SK-N-SH (cell line): ENCODE measurements around the gene TPCN2. TPM values are rescaled to one million over a fixed set of nuclear protein-coding genes. Genes with fewer than 3 reads are reported as not detected.

ENCODE experiments used
- CTCF ChIA-PET: fragments of 300-600, 350-600 bp; formaldehyde crosslinking; extraction: SDS; loops from one replicate; lab custom pipeline; 2021; lab: Yijun Ruan, JAX
- POLR2A ChIA-PET: fragments of 350-600 bp; sonication (Branson Sonifier 250); formaldehyde crosslinking; extraction: SDS; loops from one replicate; lab custom pipeline; 2020; ENCODE audit warnings: antibody characterized with exemption, inconsistent platforms; lab: Yijun Ruan, JAX
- DNase-seq: peaks from one replicate; pipeline ENCODE4 v3.0.0; 2012
- H2AFZ ChIP-seq: fragments of 200-600 bp; sonication (generic); 2 replicates; pipeline ENCODE4 v1.8.1; 2016; ENCODE audit warnings: antibody characterized with exemption, mild to moderate bottlenecking, low read depth
- H3F3A ChIP-seq: fragments of 200-600 bp; sonication (generic); replicated peaks from 2 replicates; pipeline ENCODE3; 2016; ENCODE audit warnings: antibody characterized with exemption, mild to moderate bottlenecking; ENCODE audit not compliant: insufficient read depth
- H3K27ac ChIP-seq, 2 experiments: fragments of 200-500 bp in 1 of 2; fragments of 200-600 bp in 1 of 2; sonication (Bioruptor generic) in 1 of 2; sonication (generic), shearing (Covaris generic) in 1 of 2; 2 replicates each; pipeline versions ENCODE4 v1.5.1 to v1.6.1; 2014 to 2016; ENCODE audit warnings: low read depth in 2 of 2, inconsistent platforms in 1 of 2, low read length in 1 of 2, mild to moderate bottlenecking in 1 of 2, mixed read lengths in 1 of 2
- H3K27me3 ChIP-seq: fragments of 200-600 bp; sonication (generic), shearing (Covaris generic); 2 replicates; pipeline ENCODE4 v1.6.1; 2016; ENCODE audit warnings: mixed run types; ENCODE audit not compliant: insufficient read depth
- H3K36me3 ChIP-seq, 2 experiments: fragments of 200-500 bp in 1 of 2; fragments of 200-600 bp in 1 of 2; sonication (Bioruptor generic) in 1 of 2; sonication (generic) in 1 of 2; replicated peaks in 1 of 2; 2 replicates each; pipeline versions ENCODE3 to v1.5.1; 2014 to 2016; ENCODE audit warnings: low read length in 1 of 2, mild to moderate bottlenecking in 1 of 2; ENCODE audit not compliant: insufficient read depth in 2 of 2, control insufficient read depth in 1 of 2
- H3K4me1 ChIP-seq, 2 experiments: fragments of 200-500 bp in 1 of 2; fragments of 200-600 bp in 1 of 2; sonication (Bioruptor generic) in 1 of 2; sonication (generic), shearing (Covaris generic) in 1 of 2; 2 replicates each; pipeline versions ENCODE4 v1.5.1 to v1.6.1; 2014 to 2016; ENCODE audit warnings: low read depth in 1 of 2, low read length in 1 of 2, mixed run types in 1 of 2; ENCODE audit not compliant: insufficient read depth in 2 of 2, control insufficient read depth in 1 of 2
- H3K4me2 ChIP-seq: fragments of 200-600 bp; sonication (generic), shearing (Covaris generic); 2 replicates; pipeline ENCODE4 v1.6.1; 2017; ENCODE audit warnings: mixed run types
- H3K4me3 ChIP-seq, 2 experiments: fragments of 200-500 bp in 1 of 2; fragments of 200-600 bp in 1 of 2; sonication (Bioruptor generic) in 1 of 2; sonication (generic), shearing (Covaris generic) in 1 of 2; 2 replicates each; pipeline versions ENCODE4 v1.5.1 to v1.8.1; 2014 to 2016; ENCODE audit warnings: low read depth in 2 of 2, inconsistent platforms in 1 of 2, low read length in 1 of 2, mild to moderate bottlenecking in 1 of 2, mixed read lengths in 1 of 2, moderate library complexity in 1 of 2
- H3K79me2 ChIP-seq: fragments of 200-600 bp; sonication (generic); 2 replicates; pipeline ENCODE4 v1.8.1; 2017; ENCODE audit warnings: mild to moderate bottlenecking; ENCODE audit not compliant: insufficient read depth
- H3K9ac ChIP-seq: fragments of 200-600 bp; sonication (generic); 2 replicates; pipeline ENCODE4 v1.6.1; 2017; ENCODE audit warnings: mixed run types
- H3K9me2 ChIP-seq: fragments of 200-600 bp; sonication (generic); 2 replicates; pipeline ENCODE4 v1.6.1; 2017; ENCODE audit warnings: mixed run types
- H3K9me3 ChIP-seq: fragments of 200-600 bp; sonication (generic); 2 replicates; pipeline ENCODE4 v1.6.1; 2017; ENCODE audit warnings: mixed run types, mild to moderate bottlenecking, moderate library complexity
- H4K20me1 ChIP-seq: fragments of 200-600 bp; sonication (generic); 2 replicates; pipeline ENCODE4 v1.6.1; 2017; ENCODE audit warnings: mild to moderate bottlenecking, mixed run types; ENCODE audit not compliant: insufficient read depth
- CHD2 ChIP-seq: fragments of 150-350 bp; IDR thresholded peaks from 2 replicates; pipeline ENCODE4 v1.6.1; 2018; ENCODE audit warnings: low read length; ENCODE audit not compliant: partially characterized antibody
- FOXM1 ChIP-seq: IDR thresholded peaks from 2 replicates; pipeline ENCODE4 v1.4.0; 2012; ENCODE audit warnings: low read depth, mild to moderate bottlenecking
- GABPA ChIP-seq: IDR thresholded peaks from 2 replicates; pipeline ENCODE4 v1.4.0; 2012; ENCODE audit warnings: low read depth, mild to moderate bottlenecking
- GATA2 ChIP-seq: sonication (generic); formaldehyde crosslinking; IDR thresholded peaks from 2 replicates; pipeline ENCODE4 v1.5.0; 2020; ENCODE audit warnings: mild to moderate bottlenecking, missing genetic modification reagents
- MEF2A ChIP-seq: IDR thresholded peaks from 2 replicates; pipeline ENCODE4 v1.4.0; 2012; ENCODE audit warnings: low read depth, borderline replicate concordance
- MXI1 ChIP-seq: IDR thresholded peaks from 2 replicates; pipeline ENCODE4 v1.6.1; 2012; ENCODE audit warnings: mild to moderate bottlenecking, low read depth, low read length, improper control_type of control experiment
- POLR2AphosphoS5 ChIP-seq: IDR thresholded peaks from 2 replicates; pipeline ENCODE4 v1.6.1; 2012; ENCODE audit warnings: low read depth, low read length
- RCOR1 ChIP-seq: fragments of 150-350 bp; IDR thresholded peaks from 2 replicates; pipeline ENCODE4 v1.6.1; 2017; ENCODE audit warnings: antibody characterized with exemption, low read length
- RFX5 ChIP-seq: IDR thresholded peaks from 2 replicates; pipeline ENCODE4 v1.6.1; 2012; ENCODE audit warnings: mild to moderate bottlenecking, improper control_type of control experiment, low read length
- SMC3 ChIP-seq: IDR thresholded peaks from 2 replicates; pipeline ENCODE4 v1.6.1; 2012; ENCODE audit warnings: low read depth, low read length, improper control_type of control experiment
- WGBS: methylation state at CpG from one replicate; pipeline ENCODE4 v1.1.6; 2017; ENCODE audit warnings: low lambda C conversion rate; 5-methylcytosine and 5-hydroxymethylcytosine counted together
- polyA plus RNA-seq, 3 experiments: library from polyadenylated mRNA; depleted of rRNA; stranded (reverse); fragments of >200 nt; gene quantifications; 2 replicates each; pipeline ENCODE4 v1.2.3, GENCODE V29; 2012
- TF ChIP-seq, protein P1 (sequence below): IDR thresholded peaks from 2 replicates; pipeline ENCODE4; 2012
- TF ChIP-seq, protein P2 (sequence below): fragments of 150-350 bp; IDR thresholded peaks from 2 replicates; pipeline ENCODE4 v1.6.1; 2016; ENCODE audit warnings: mild to moderate bottlenecking, low read depth, low read length
- TF ChIP-seq, protein P3 (sequence below): fragments of 200-600 bp; sonication (generic); IDR thresholded peaks from 2 replicates; pipeline ENCODE4 v1.6.1; 2017; ENCODE audit warnings: antibody characterized with exemption, mild to moderate bottlenecking, moderate library complexity

TPCN2 gene
- polyA plus RNA-seq, 1 of the 3 experiments (the other 2 are of a cell fraction), result 8.7 TPM

DNA sequence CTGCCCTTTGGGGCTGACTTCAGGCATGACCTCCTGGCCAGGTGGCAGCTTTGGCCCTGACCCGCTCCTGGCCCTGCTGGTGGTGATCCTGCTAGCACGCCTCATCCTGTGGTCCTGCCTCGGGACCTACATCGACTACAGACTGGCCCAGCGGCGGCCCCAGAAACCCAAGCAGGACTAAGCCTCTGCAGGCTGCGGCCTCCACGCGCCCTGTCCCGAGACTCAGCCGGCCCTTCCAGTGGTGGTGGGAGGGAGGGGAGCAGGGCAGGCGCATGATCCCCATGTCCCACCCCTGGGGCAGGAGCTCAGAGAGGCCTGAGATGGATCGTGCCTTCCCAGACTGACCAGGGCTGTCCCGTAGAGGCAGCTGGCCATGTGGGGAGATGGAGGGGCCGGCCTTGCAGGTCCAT, 109.1 kb downstream of the TPCN2 start (continued):
- TF ChIP-seq, protein P1, sequence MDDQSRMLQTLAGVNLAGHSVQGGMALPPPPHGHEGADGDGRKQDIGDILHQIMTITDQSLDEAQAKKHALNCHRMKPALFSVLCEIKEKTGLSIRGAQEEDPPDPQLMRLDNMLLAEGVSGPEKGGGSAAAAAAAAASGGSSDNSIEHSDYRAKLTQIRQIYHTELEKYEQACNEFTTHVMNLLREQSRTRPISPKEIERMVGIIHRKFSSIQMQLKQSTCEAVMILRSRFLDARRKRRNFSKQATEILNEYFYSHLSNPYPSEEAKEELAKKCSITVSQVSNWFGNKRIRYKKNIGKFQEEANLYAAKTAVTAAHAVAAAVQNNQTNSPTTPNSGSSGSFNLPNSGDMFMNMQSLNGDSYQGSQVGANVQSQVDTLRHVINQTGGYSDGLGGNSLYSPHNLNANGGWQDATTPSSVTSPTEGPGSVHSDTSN, result no peak
- TF ChIP-seq, all 33 proteins: peak for 0

DNA sequence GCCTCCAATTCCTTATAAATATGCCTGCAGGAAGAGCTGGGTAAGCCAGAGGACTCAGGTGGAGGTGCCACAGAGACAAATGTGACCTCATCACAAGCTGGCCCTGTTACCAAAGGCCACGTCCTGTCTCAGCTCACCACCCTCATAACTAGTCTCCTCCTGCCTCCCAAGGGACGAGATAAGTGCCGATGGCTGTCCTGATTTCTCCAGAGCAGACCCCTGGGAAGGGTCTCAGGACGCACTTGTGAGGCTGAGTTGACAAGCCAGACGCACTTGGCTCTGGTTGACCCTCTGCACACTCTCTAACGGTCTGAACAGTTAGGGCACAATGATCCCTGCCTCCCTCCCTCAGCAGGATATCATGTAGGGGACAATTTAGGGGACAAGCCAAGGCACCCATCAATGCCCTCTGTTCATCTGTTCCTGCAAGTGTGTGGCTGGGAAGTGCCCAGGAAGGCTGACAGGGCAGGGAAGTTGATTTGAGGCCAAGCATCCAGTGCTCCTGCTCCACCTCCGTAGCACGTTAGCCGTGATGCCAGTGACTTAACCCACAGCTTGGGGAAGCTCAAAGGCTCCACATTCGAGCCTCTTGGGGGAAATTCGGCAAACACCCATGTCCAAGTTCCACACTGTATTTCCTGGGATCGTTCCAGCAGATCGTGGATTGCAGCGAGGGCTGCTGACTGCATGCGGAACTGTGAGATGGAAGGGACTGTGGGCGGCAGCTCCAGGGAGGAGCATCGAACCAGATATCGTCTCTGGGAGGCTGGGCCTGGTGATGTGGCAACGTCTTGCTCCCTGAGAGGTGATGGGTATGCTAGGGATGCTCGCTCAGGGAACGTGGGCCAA, 109.8 kb downstream of the TPCN2 start:
- Histone ChIP-seq H2AFZ (no peak overlapping the region), H3K36me3 (peaks cover 0 to 4% of the 10 kb centered on the region in 2 experiments), H3K9me3 (peaks cover 6% of the 10 kb centered on the region; the same call in 1 of the 2 replicates), H3K4me2 (no peak overlapping the region), H3K79me2 (no peaks in the 10 kb centered on the region), H3K9me2 (no peaks in the 10 kb centered on the region), H3F3A (peaks cover 6% of the 10 kb centered on the region), H3K4me3 (no peak overlapping the region), H3K27me3 (no peaks in the 10 kb centered on the region), H3K4me1 (peaks cover 11 to 36% of the 10 kb centered on the region in 2 experiments; a peak in 2 of 4 replicates), H4K20me1 (no peaks in the 10 kb centered on the region), H3K27ac (peak overlapping the region in 1 of 2 experiments; percentile 98; a peak in 2 of 4 replicates), H3K9ac (no peak overlapping the region)
- POLR2A ChIA-PET, result interaction anchor here (1.2 to 2.0 kb wide), 4 partner anchors 53 to 484 kb away, joined by 5 to 8 read pairs (median 6); no protein-coding TSS in a partner anchor
- no peak for DNase-seq
- WGBS, result 88% methylated on average over 17 of the region's 21 CpGs
- CTCF ChIA-PET, result interaction anchor here (0.8 to 4.8 kb wide), 5 partner anchors 27 to 487 kb away, joined by 3 to 29 read pairs (median 13); partner anchors contain the start of gene CCND1
- TF ChIP-seq CHD2 (no peak), POLR2AphosphoS5 (no peak), SMC3 (no peak), MEF2A (no peak)
- TF ChIP-seq, protein P2, sequence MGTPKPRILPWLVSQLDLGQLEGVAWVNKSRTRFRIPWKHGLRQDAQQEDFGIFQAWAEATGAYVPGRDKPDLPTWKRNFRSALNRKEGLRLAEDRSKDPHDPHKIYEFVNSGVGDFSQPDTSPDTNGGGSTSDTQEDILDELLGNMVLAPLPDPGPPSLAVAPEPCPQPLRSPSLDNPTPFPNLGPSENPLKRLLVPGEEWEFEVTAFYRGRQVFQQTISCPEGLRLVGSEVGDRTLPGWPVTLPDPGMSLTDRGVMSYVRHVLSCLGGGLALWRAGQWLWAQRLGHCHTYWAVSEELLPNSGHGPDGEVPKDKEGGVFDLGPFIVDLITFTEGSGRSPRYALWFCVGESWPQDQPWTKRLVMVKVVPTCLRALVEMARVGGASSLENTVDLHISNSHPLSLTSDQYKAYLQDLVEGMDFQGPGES, result no peak

GRCh38 chr11:69159150-69159852, 110.6 kb downstream of the TPCN2 start:
- ChIA-PET POLR2A (no interaction called here), CTCF (interaction anchor here (0.8 to 4.8 kb wide), 3 partner anchors 28 to 483 kb away, joined by 3 to 29 read pairs (median 24); partner anchors contain the start of gene CCND1)
- H3K27me3 ChIP-seq, result no peaks in the 10 kb centered on the region
- peaks cover 0 to 4% of the 10 kb centered on the region in 2 experiments for H3K36me3 ChIP-seq
- H3K27ac ChIP-seq, result no peak overlapping the region
- H3K4me2 ChIP-seq, result no peak overlapping the region
- peaks cover 11 to 36% of the 10 kb centered on the region in 2 experiments; a peak in 2 of 4 replicates for H3K4me1 ChIP-seq
- no peaks in the 10 kb centered on the region for H3K79me2 ChIP-seq
- no peak overlapping the region for H2AFZ ChIP-seq
- DNase-seq, result no peak
- H3K9me2 ChIP-seq, result no peaks in the 10 kb centered on the region
- H4K20me1 ChIP-seq, result no peaks in the 10 kb centered on the region
- peaks cover 10% of the 10 kb centered on the region; the same call in 1 of the 2 replicates for H3K9me3 ChIP-seq
- WGBS, result 96% methylated on average over 16 of the region's 19 CpGs
- TF ChIP-seq FOXM1 (no peak), RCOR1 (no peak), GATA2 (CRISPR knock-in tag) (no peak), MXI1 (no peak), GABPA (no peak), RFX5 (no peak)
- TF ChIP-seq, protein P3, sequence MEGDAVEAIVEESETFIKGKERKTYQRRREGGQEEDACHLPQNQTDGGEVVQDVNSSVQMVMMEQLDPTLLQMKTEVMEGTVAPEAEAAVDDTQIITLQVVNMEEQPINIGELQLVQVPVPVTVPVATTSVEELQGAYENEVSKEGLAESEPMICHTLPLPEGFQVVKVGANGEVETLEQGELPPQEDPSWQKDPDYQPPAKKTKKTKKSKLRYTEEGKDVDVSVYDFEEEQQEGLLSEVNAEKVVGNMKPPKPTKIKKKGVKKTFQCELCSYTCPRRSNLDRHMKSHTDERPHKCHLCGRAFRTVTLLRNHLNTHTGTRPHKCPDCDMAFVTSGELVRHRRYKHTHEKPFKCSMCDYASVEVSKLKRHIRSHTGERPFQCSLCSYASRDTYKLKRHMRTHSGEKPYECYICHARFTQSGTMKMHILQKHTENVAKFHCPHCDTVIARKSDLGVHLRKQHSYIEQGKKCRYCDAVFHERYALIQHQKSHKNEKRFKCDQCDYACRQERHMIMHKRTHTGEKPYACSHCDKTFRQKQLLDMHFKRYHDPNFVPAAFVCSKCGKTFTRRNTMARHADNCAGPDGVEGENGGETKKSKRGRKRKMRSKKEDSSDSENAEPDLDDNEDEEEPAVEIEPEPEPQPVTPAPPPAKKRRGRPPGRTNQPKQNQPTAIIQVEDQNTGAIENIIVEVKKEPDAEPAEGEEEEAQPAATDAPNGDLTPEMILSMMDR, result no peak
- H3K4me3 ChIP-seq, result no peak overlapping the region
- H3F3A ChIP-seq, result peaks cover 7% of the 10 kb centered on the region
- H3K9ac ChIP-seq, result no peak overlapping the region
